MG63 (cell line): Measurements from ENCODE around the gene GUCY1A2. TPM values are rescaled to one million over a fixed set of nuclear protein-coding genes. Genes with fewer than 3 reads are reported as not detected.
A peak's percentile ranks its signal among the peaks of the same experiment; 100 is the strongest.

Experiments
- DNase-seq: peaks from one replicate; pipeline ENCODE4 v3.0.0-alpha.2; 2020
- H3K27me3 ChIP-seq: fragments of 250-450 bp; sonication (Bioruptor Pico); 2 replicates; pipeline ENCODE4 v1.5.1; 2020; ENCODE audit warnings: mild to moderate bottlenecking, moderate library complexity
- H3K36me3 ChIP-seq: fragments of 250-450 bp; sonication (Bioruptor Pico); 2 replicates; pipeline ENCODE4 v1.5.1; 2020; ENCODE audit warnings: mild to moderate bottlenecking, moderate library complexity
- H3K4me3 ChIP-seq: fragments of 250-450 bp; sonication (Bioruptor Pico); 2 replicates; pipeline ENCODE4 v1.5.1; 2020; ENCODE audit warnings: mild to moderate bottlenecking, moderate library complexity
- H3K9me3 ChIP-seq: fragments of 250-450 bp; sonication (Bioruptor Pico); 2 replicates; pipeline ENCODE4 v1.5.1; 2020; ENCODE audit warnings: mild to moderate bottlenecking, moderate library complexity
- total RNA-seq: library from RNA; depleted of rRNA; stranded (reverse); fragments of >200 nt; shearing (Covaris generic); gene quantifications from 2 replicates; pipeline ENCODE4 v1.2.3, GENCODE V29; 2014; ENCODE audit warnings: low replicate concordance

The GUCY1A2 gene
- total RNA-seq, 1 experiment from 2014 or later: 3.2 TPM

DNA sequence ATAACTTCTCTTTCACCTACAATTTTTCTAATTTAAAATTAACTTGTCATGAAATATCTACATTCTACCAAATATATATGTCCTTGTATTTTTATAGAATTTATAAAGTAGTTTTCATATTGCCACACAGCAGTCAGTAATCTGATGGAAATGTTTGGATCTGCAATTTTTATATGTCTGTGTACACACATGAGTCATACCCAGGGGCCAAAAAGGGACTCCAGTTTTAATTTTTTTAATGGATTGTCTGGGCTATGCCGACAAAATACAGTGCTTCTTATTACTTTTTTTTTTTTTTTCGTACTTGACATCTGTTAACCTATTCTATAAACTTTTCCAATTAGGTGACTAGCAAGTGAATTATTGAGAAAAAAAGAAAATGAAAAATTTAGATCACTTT is 6.3 kb downstream of the GUCY1A2 start:
- no peaks in the 10 kb centered on the region for H3K27me3 ChIP-seq
- no peak for DNase-seq
- H3K9me3 ChIP-seq: no peaks in the 10 kb centered on the region
- H3K36me3 ChIP-seq: no peaks in the 10 kb centered on the region
- no peak overlapping the region for H3K4me3 ChIP-seq

DNA sequence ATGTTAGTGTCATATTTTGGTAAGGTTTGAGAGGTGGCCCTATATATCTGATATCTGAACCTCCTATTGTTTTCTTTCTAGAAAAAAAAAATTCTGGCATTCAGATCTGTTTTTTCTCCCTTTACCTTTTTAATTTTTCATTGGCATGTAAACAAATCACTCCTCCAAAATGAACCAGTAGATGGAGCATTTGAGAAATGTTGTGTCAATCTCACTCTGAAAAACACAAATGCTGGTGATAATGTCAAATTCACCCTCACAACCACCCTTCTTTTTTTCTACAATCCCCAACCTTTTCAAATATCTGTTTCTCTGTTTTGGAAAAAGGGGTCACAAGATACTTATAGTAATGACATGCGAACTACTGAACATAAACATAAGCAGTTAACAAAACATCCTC is 9.1 kb downstream of the GUCY1A2 start:
- no peak for DNase-seq
- no peaks in the 10 kb centered on the region for H3K27me3 ChIP-seq
- H3K9me3 ChIP-seq: no peaks in the 10 kb centered on the region

DNA sequence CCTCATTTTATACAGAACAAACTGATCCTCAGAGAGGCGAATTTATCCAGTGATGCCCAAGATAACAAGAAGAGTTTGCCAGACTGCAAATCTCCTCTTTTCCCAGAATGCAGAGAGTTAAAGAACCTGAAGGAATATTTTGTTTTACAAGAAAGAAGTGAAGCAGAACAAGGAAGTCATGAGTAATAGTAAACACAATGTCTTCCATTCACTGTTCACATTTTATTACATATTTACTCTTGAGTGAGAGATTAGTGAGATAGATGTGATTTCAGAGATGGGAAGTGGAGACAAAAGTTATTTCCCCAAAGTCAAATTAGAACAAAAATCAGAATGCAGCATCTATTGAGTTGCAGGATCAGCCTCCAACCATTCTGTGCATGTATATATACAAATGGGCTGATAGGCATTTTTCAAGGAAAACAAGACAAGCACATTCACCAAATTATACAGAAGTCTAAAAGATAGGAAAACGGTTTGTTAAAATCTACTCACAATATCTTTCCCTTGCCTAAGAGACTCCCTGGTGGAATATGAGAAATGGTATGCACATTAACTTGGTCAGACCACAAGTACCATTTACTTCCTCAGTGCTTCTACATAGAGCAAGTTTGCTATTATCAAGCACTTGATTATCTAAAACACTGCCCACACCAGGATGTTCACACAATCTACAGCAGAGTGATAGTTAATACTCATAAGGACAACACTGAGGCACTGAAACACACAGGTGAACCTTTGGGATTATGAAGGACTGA is 12.0 kb downstream of the GUCY1A2 start:
- Histone ChIP-seq H3K36me3 (no peaks in the 10 kb centered on the region), H3K27me3 (no peaks in the 10 kb centered on the region), H3K9me3 (no peaks in the 10 kb centered on the region), H3K4me3 (no peak overlapping the region)
- no peak for DNase-seq

More for the DNA sequence above, 9.1 kb downstream of the GUCY1A2 start:
- Histone ChIP-seq H3K36me3 (no peaks in the 10 kb centered on the region), H3K4me3 (no peak overlapping the region)

DNA sequence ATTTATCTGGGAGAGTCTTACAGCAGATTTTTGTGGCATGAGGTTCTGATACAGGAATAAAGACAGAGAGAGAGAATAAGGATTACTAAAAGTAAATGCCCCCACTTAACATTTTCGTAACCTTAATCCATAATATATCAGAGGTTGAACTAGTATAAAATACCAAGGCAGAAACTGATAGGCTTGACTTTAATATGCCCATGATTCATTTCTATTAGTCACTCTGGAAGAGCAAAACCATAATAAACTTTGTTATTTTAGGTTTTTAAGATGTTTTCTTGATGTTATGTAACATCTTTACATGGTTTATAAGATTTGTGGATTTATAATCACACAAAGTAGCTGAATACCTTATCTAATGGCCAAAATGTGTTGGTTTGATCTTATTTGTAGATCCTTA is 19.1 kb downstream of the GUCY1A2 start:
- Histone ChIP-seq H3K4me3 (no peak overlapping the region), H3K36me3 (no peaks in the 10 kb centered on the region), H3K9me3 (no peaks in the 10 kb centered on the region; the same call in 1 of the 2 replicates), H3K27me3 (no peaks in the 10 kb centered on the region)
- no peak for DNase-seq

DNA sequence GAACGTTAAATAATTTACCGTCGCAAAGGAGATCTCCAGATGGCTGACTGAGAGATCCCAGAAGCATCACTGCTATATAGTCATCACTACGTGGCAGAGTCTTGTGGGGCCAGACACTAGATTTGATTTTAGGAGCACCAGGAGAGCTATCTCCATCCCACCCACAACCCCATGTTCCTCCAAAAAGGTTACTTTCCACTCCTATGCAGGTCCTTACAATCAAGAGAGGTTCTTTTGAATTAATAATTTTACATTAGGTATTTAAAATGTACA is 19.4 kb downstream of the GUCY1A2 start:
- Histone ChIP-seq H3K4me3 (no peak overlapping the region), H3K36me3 (no peaks in the 10 kb centered on the region), H3K27me3 (no peaks in the 10 kb centered on the region), H3K9me3 (no peaks in the 10 kb centered on the region; the same call in 1 of the 2 replicates)
- no peak for DNase-seq

DNA sequence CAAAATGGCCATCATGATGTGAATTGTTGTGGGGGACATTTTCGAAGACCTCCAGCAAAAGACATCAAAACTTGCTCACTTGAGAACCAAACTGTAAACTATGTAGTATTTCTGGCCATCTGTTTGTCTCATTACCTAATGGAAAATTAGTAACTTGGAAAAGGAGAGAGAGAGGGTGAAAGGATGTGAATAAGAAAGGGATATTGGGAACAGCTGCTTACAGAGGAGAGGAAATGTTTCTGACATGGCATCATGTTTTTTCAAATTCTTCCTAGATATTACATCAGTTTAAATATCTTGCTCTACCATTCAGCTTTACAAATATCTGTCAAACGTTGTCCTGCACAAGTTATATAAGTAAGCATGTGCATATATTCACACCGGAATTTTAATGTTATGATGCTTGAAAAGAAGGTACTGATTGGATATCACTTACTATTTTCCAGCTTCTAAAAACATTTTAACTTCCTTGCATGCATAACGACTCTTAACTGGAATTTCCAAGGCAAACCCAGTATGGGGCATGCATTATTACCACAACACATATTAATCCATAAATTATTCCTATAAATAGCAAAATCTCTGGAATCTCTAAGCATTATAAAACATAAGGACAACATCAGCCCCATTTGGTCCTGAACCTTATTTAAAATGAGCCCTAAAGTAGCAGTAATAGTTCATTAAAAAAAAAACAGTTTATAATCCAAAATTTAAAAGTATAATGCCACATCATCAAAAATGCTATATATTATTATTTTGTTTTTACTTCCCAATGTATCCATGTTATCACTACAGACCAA is 20.0 kb downstream of the GUCY1A2 start:
- H3K9me3 ChIP-seq: no peaks in the 10 kb centered on the region; the same call in 1 of the 2 replicates
- H3K36me3 ChIP-seq: no peaks in the 10 kb centered on the region
- no peaks in the 10 kb centered on the region for H3K27me3 ChIP-seq
- no peak for DNase-seq
- H3K4me3 ChIP-seq: no peak overlapping the region

DNA sequence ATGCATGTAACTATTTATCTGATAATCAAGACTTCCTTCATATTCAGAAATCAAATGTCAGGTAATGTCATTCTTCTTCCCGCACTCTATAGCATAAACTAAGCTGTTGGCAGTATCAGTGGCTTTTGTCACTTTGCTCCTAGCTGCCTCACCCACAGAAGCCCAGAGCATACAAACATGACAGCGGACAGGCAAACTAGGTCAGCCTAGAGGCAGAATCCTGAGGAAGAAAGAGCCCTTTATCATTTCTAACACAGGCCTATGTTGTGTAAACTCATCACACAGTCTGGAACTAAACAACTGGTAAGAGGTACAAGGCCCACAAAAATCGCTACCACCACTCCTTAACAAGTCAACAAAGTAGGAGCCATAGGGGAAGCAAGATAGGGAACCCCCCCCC is 21.0 kb downstream of the GUCY1A2 start:
- no peaks in the 10 kb centered on the region; the same call in 1 of the 2 replicates for H3K9me3 ChIP-seq
- DNase-seq: no peak
- H3K4me3 ChIP-seq: no peak overlapping the region
- H3K27me3 ChIP-seq: no peaks in the 10 kb centered on the region
- no peaks in the 10 kb centered on the region for H3K36me3 ChIP-seq

DNA sequence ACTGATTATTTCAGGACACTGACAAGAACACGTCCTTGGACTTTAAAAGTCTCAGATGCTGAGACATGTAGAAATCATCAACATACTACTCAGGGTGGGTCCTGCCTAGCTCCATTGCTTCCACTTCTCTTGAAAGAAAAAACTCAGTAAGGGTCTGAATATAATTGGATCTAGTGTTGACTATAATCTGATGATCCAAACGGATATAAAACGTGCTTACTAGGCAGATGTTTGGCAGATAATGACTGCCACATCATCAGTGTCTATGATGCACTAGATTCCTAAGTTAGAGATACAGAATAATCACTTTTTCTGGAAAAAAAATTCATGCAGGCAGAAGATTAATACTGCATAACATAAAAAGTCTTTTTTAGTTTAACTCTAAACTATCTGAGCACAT is 21.6 kb downstream of the GUCY1A2 start:
- Histone ChIP-seq H3K27me3 (no peaks in the 10 kb centered on the region), H3K9me3 (no peaks in the 10 kb centered on the region; the same call in 1 of the 2 replicates), H3K4me3 (no peak overlapping the region), H3K36me3 (no peaks in the 10 kb centered on the region)
- DNase-seq: no peak

DNA sequence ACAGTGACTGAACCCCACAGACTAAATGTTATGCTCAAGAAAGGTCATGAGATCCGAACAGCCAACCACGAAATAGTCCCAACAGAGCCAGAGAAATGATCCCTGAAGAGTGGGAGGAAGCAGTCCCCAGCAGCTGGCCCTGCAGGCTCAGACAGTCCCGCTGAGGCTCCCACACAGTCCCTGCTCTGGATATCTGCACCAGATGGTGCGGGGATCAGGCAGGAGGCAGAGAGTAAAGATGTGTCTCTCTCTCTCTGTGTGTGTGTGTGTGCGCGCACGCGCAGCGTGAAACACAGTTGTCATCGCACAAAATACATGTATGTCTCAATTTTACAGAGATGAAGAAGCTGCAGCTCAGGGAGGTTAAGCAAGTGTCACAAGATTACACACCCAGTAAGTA is 27.9 kb downstream of the GUCY1A2 start:
- Histone ChIP-seq H3K36me3 (no peaks in the 10 kb centered on the region), H3K9me3 (no peaks in the 10 kb centered on the region), H3K27me3 (no peaks in the 10 kb centered on the region), H3K4me3 (no peak overlapping the region)
- no peak for DNase-seq

DNA sequence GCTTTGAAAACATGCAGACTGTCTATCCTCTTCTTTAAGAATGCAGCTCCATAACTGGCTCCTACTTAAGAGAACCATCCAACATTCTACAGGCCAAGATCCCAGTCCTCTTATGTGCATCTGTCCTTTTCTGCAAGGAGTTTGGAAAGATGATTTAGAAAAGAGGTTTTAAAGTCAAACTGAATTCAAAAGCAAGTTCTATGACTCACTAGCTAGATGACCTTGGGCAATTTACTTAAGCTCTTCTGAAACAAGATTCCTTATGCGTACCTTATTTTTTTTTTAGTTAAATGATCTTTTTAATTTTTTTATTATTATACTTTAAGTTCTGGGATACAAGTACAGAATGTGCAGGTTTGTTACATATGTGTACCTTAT is 29.2 kb downstream of the GUCY1A2 start:
- Histone ChIP-seq H3K9me3 (no peaks in the 10 kb centered on the region), H3K4me3 (no peak overlapping the region), H3K27me3 (no peaks in the 10 kb centered on the region), H3K36me3 (no peaks in the 10 kb centered on the region)
- DNase-seq: no peak

DNA sequence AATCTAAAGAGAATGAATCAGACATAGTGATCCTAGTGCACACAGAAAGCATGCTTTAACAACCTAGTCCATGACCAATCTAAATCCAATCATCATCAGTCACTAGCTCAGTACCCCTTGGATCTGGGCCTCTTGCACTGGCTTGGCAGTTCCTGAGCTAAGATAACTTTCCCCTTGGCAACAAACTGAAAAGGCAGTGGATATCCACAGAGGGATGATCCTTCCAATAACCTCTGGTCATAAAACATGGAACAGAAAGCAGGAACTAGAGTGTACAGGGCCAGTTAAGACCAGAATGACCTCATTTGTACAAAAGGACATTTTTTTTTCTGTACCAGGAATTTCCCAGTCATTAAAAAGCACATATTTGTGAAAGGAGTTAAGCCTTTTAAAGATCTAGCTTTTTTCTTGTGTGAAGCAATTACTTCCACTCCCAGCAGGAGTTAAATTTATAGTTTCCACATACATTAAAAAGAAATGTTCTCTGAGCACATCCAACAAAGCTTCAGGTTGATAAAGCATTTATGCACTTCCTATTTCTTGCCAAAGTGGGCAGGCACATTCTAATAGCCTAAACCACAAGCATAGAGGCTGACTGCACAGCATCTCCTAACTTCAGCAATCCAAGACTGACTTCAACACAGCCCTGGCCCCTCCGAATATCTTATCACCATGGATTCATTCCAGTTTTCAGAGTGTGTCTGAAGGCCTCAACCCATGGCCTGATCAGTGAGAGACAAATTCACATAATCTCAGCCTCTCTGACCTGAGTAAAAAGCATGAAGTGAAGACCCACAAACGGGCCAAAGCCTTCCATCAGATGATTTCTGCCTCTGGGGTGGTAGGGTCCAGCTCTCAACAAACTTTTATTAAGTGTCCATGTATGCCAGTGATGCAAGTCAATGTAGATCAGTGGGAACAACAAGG is 29.9 kb downstream of the GUCY1A2 start:
- H3K36me3 ChIP-seq: no peaks in the 10 kb centered on the region
- H3K4me3 ChIP-seq: no peak overlapping the region
- DNase-seq: peak; percentile 89
- no peaks in the 10 kb centered on the region for H3K27me3 ChIP-seq
- H3K9me3 ChIP-seq: no peaks in the 10 kb centered on the region

DNA sequence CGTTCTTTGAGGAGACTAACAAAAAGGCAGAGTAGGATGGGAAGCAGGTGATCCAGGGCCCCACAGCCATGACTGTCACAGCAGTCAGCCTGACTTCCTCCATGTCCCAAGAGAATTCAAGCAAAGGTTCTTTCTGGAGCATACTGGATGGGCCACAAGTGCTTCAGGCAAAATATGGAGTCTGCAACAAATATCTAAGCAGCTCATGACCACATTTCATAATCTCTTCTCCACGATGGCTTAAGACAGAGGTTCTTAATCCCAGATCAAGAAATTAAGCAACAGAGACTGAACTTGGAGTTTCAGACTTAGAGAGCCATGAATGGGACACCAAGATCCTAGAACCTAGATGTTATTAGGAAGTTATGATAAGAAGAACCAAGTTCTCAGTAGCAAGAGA is 31.6 kb downstream of the GUCY1A2 start:
- no peak for DNase-seq
- Histone ChIP-seq H3K36me3 (no peaks in the 10 kb centered on the region), H3K4me3 (no peak overlapping the region), H3K9me3 (no peaks in the 10 kb centered on the region), H3K27me3 (no peaks in the 10 kb centered on the region)

DNA sequence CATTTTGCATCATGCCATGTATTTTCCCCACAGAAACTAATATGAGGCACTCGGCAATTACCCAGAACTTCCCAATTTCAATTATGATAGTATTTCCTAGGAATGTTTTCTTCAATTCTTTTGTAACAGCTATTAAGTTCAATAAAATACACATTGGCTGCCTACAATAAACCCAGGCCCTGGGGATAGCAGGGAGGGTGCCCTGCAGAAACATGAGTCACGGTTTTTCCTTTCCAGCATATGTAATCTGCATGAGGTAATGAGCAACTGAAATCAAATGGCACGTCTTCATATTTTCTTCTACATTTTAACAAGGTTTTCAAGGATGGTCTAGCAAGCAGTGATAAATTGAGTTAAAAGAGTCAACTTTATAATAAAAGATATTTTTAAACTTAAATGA is 32.0 kb downstream of the GUCY1A2 start:
- Histone ChIP-seq H3K27me3 (no peaks in the 10 kb centered on the region), H3K36me3 (no peaks in the 10 kb centered on the region), H3K4me3 (no peak overlapping the region; the same call in 1 of the 2 replicates), H3K9me3 (no peaks in the 10 kb centered on the region)
- peak; percentile 83 for DNase-seq

DNA sequence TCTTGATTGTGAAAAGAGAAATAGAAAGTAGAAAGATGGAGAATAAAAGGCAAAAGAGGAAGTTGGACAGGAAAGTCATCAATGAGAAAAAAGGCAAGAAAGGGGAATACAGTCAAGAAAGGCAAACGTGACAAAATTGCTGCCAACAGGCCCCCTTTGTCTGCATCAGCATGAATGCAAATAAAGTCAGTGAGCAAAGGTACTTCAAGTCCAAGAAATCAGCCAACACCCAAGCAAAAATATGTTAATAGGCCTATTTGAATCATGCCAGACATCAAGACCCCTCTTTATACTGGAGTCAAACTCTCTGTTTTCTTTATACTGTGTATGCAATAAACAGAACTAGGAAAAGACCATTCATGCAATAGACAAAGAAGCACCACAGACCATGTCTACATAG is 34.3 kb downstream of the GUCY1A2 start:
- H3K4me3 ChIP-seq: no peak overlapping the region
- DNase-seq: no peak
- H3K9me3 ChIP-seq: no peaks in the 10 kb centered on the region
- H3K27me3 ChIP-seq: no peaks in the 10 kb centered on the region
- H3K36me3 ChIP-seq: no peaks in the 10 kb centered on the region

DNA sequence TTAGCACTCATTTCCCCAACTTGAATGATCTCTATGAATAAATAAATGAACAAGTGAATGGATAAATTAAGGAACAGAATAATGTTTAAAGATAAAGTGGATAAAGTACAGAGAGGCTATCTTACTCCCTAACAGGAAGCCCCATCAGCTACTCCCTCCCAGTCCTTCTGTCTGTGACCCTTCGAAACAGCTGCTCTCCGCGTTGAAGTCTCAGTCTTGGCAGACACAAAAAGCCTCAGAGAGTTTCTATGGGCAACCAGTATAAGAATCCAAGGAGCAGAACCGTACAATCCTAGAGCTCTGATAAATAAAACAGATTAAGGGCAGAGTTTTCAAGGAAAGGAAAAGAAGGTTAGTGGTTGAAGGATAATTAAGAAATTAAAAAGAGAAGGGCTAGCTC is 35.0 kb downstream of the GUCY1A2 start:
- Histone ChIP-seq H3K27me3 (no peaks in the 10 kb centered on the region), H3K36me3 (no peaks in the 10 kb centered on the region), H3K4me3 (no peak overlapping the region), H3K9me3 (no peaks in the 10 kb centered on the region)
- DNase-seq: no peak

DNA sequence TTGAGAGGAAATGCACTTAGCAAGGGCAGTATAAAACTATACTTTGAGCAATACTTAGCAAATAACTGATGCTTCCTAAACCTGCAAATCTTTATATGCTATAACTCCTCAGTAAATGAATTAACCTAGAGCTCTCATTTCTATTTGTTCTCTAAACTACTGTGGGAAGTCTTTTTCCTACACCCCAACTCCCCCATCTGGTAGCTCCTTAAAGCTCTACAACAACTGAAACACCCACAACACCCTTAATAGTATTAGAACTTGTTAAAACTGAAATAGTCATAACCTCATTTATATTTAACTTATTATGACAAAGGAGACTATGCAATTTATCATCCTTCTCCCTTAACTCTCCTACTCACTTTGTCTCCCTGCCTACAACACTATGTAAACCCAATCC is 43.4 kb downstream of the GUCY1A2 start:
- no peak overlapping the region for H3K4me3 ChIP-seq
- no peaks in the 10 kb centered on the region for H3K36me3 ChIP-seq
- DNase-seq: no peak
- no peaks in the 10 kb centered on the region for H3K9me3 ChIP-seq
- H3K27me3 ChIP-seq: no peaks in the 10 kb centered on the region

DNA sequence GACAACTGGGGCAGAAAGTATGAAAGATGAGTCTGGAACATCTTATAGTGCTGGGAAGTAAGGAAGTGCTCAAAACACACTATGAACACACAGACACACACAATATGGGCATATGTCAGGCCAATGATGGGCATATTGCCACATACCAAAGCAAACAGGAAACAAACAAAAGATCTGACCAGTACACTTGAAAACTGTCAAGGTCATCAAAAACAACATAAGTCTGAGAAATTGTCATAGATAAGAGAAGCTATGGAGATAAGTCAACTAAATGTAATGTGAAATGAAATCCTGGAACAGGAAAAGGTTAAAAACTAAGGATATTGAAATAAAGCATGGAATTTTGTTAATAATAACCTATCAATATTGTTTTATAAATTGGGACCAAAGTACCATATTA is 46.4 kb downstream of the GUCY1A2 start:
- DNase-seq: no peak
- Histone ChIP-seq H3K4me3 (no peak overlapping the region), H3K27me3 (no peaks in the 10 kb centered on the region), H3K36me3 (no peaks in the 10 kb centered on the region), H3K9me3 (no peaks in the 10 kb centered on the region)
